IMR-90 (cell line): ENCODE measurements around the gene MRPL58. TPM values are rescaled to one million over a fixed set of nuclear protein-coding genes. Genes with fewer than 3 reads are reported as not detected.

Experiments
- ATAC-seq: fragments of 200-7000 bp; cut with Tn5 transposase; 2 replicates; pipeline ENCODE4 v1.9.1; 2020; ENCODE audit warnings: low read depth, mild to moderate bottlenecking, moderate library complexity
- BruUV-seq: library from RNA; stranded (reverse); fragments of 400-500 nt; replicated peaks from 2 replicates; lab custom pipeline; 2021; lab: Mats Ljungman, UMichigan
- CTCF ChIA-PET: fragments of 300-600 bp; formaldehyde crosslinking; extraction: SDS; loops from one replicate; lab custom pipeline; 2021; ENCODE audit warnings: antibody characterized with exemption; lab: Yijun Ruan, JAX
- POLR2A ChIA-PET: fragments of 300-600 bp; sonication (Branson Sonifier 250); formaldehyde crosslinking; loops from one replicate; lab custom pipeline; 2022; ENCODE audit warnings: antibody characterized with exemption; ENCODE audit not compliant: unreplicated experiment; lab: Charles Lee
- DNase-seq: peaks from one replicate; pipeline ENCODE4 v3.0.0; 2013
- H2AFZ ChIP-seq: replicated peaks from 2 replicates; pipeline ENCODE3; 2013; ENCODE audit warnings: low read length, mild to moderate bottlenecking; ENCODE audit not compliant: poor library complexity
- H2AK5ac ChIP-seq: 2 replicates; pipeline ENCODE4 v1.6.1; 2013; ENCODE audit warnings: low read depth, low read length, inconsistent platforms
- H2AK9ac ChIP-seq: replicated peaks from 2 replicates; pipeline ENCODE3; 2013; ENCODE audit warnings: mild to moderate bottlenecking, low read depth, low read length, moderate library complexity; ENCODE audit not compliant: poor library complexity
- H2BK120ac ChIP-seq: 2 replicates; pipeline ENCODE4 v1.6.1; 2013; ENCODE audit warnings: low read depth, low read length, inconsistent platforms
- H2BK15ac ChIP-seq: 3 replicates; pipeline ENCODE4 v1.6.1; 2013; ENCODE audit warnings: low read depth, low read length, inconsistent platforms
- H2BK20ac ChIP-seq: 2 replicates; pipeline ENCODE4 v1.6.1; 2013; ENCODE audit warnings: low read depth, mild to moderate bottlenecking, inconsistent platforms, low read length, moderate library complexity
- H2BK5ac ChIP-seq: 2 replicates; pipeline ENCODE4 v1.6.1; 2013; ENCODE audit warnings: mild to moderate bottlenecking, low read depth, low read length, inconsistent platforms; ENCODE audit not compliant: poor library complexity, severe bottlenecking
- H3K14ac ChIP-seq: replicated peaks from 2 replicates; pipeline ENCODE4 v1.6.1; 2013; ENCODE audit warnings: low read depth, low read length, inconsistent platforms
- H3K18ac ChIP-seq: 2 replicates; pipeline ENCODE4 v1.6.1; 2013; ENCODE audit warnings: low read depth, low read length, control low read depth
- H3K23ac ChIP-seq: 2 replicates; pipeline ENCODE4 v1.6.1; 2013; ENCODE audit warnings: low read depth, low read length, inconsistent platforms
- H3K27ac ChIP-seq: 2 replicates; pipeline ENCODE4 v1.5.1; 2013; ENCODE audit warnings: mild to moderate bottlenecking, control low read depth, low read length; ENCODE audit not compliant: insufficient read depth
- H3K27me3 ChIP-seq: 2 replicates; pipeline ENCODE4 v1.6.1; 2013; ENCODE audit warnings: low read length; ENCODE audit not compliant: control insufficient read depth, insufficient read depth
- H3K36me3 ChIP-seq: 2 replicates; pipeline ENCODE4 v1.6.1; 2013; ENCODE audit warnings: low read length, mixed read lengths; ENCODE audit not compliant: control insufficient read depth, insufficient read depth
- H3K4ac ChIP-seq: 2 replicates; pipeline ENCODE4 v1.6.1; 2013; ENCODE audit warnings: low read depth, low read length, inconsistent platforms
- H3K4me1 ChIP-seq: 2 replicates; pipeline ENCODE4 v1.6.1; 2013; ENCODE audit warnings: low read length, mixed read lengths; ENCODE audit not compliant: control insufficient read depth, insufficient read depth
- H3K4me2 ChIP-seq: 2 replicates; pipeline ENCODE4 v1.6.1; 2013; ENCODE audit warnings: low read depth, mild to moderate bottlenecking, control low read depth, low read length, moderate library complexity
- H3K4me3 ChIP-seq: 2 replicates; pipeline ENCODE4 v1.5.1; 2013; ENCODE audit warnings: low read depth, mild to moderate bottlenecking, control low read depth, low read length, moderate library complexity; ENCODE audit not compliant: insufficient read depth
- H3K56ac ChIP-seq: 2 replicates; pipeline ENCODE4 v1.6.1; 2013; ENCODE audit warnings: low read length, inconsistent platforms; ENCODE audit not compliant: insufficient read depth; ENCODE audit errors: extremely low read depth
- H3K79me1 ChIP-seq, 2 experiments: 2 replicates each; pipeline ENCODE4 v1.6.1; 2013; ENCODE audit warnings: low read length in 2 of 2, inconsistent platforms in 1 of 2, low read depth in 1 of 2
- H3K9ac ChIP-seq: 2 replicates; pipeline ENCODE4 v1.6.1; 2013; ENCODE audit warnings: low read depth, low read length, control low read depth
- H3K9me1 ChIP-seq: 2 replicates; pipeline ENCODE4 v1.6.1; 2013; ENCODE audit warnings: low read length, inconsistent platforms; ENCODE audit not compliant: insufficient read depth
- H3K9me3 ChIP-seq: 2 replicates; pipeline ENCODE4 v1.6.1; 2013; ENCODE audit warnings: low read length; ENCODE audit not compliant: control insufficient read depth, insufficient read depth
- H4K20me1 ChIP-seq: 2 replicates; pipeline ENCODE4 v1.6.1; 2013; ENCODE audit warnings: low read length, inconsistent platforms; ENCODE audit not compliant: insufficient read depth
- H4K5ac ChIP-seq: 2 replicates; pipeline ENCODE4 v1.6.1; 2013; ENCODE audit warnings: mild to moderate bottlenecking, low read depth, low read length, control low read depth
- H4K8ac ChIP-seq, 2 experiments: 2 replicates each; pipeline ENCODE4 v1.6.1; 2013; ENCODE audit warnings: low read depth in 2 of 2, low read length in 2 of 2, control low read depth in 1 of 2, inconsistent platforms in 1 of 2
- H4K91ac ChIP-seq: 2 replicates; pipeline ENCODE4 v1.6.1; 2013; ENCODE audit warnings: low read depth, low read length, inconsistent platforms; ENCODE audit not compliant: insufficient read depth
- BHLHE40 ChIP-seq: fragments of 150-350 bp; IDR thresholded peaks from 2 replicates; pipeline ENCODE4 v1.6.1; 2016; ENCODE audit warnings: mild to moderate bottlenecking, low read depth, low read length
- ELK1 ChIP-seq: fragments of 150-350 bp; IDR thresholded peaks from 2 replicates; pipeline ENCODE4 v1.6.1; 2016; ENCODE audit warnings: low read depth, mild to moderate bottlenecking, low read length, moderate library complexity, borderline replicate concordance
- FOS ChIP-seq: fragments of 150-350 bp; IDR thresholded peaks from 2 replicates; pipeline ENCODE4 v1.6.1; 2016; ENCODE audit warnings: low read depth, low read length
- MAFK ChIP-seq: IDR thresholded peaks from 2 replicates; pipeline ENCODE4 v1.6.1; 2012; ENCODE audit warnings: low read depth, low read length, improper control_type of control experiment
- MAZ ChIP-seq: IDR thresholded peaks from 2 replicates; pipeline ENCODE4 v1.6.1; 2012; ENCODE audit warnings: low read depth, mild to moderate bottlenecking, low read length, improper control_type of control experiment, moderate library complexity, borderline replicate concordance
- NFE2L2 ChIP-seq: fragments of 150-350 bp; IDR thresholded peaks from 2 replicates; pipeline ENCODE4 v1.6.1; 2016; ENCODE audit warnings: low read depth, mild to moderate bottlenecking, low read length
- RAD21 ChIP-seq: IDR thresholded peaks from 2 replicates; pipeline ENCODE4 v1.6.1; 2012; ENCODE audit warnings: low read length, improper control_type of control experiment
- RCOR1 ChIP-seq: IDR thresholded peaks from 2 replicates; pipeline ENCODE4 v1.6.1; 2012; ENCODE audit warnings: mild to moderate bottlenecking, low read length, improper control_type of control experiment; ENCODE audit not compliant: insufficient replicate concordance
- RFX5 ChIP-seq: IDR thresholded peaks from 2 replicates; pipeline ENCODE4 v1.8.0; 2012; ENCODE audit warnings: low read depth, mild to moderate bottlenecking, low read length, moderate library complexity
- WGBS, 2 experiments: methylation state at CpG; one replicate each; pipeline versions ENCODE4 v1.1.5 to v1.1.7; 2013; ENCODE audit warnings: missing lambda C conversion rate in 2 of 2; ENCODE audit not compliant: insufficient read length in 1 of 2; ENCODE audit errors: extremely low coverage in 2 of 2; 5-methylcytosine and 5-hydroxymethylcytosine counted together
- dilution Hi-C: fragments of 300-500 bp; cut with HindIII; formaldehyde crosslinking; loops from one replicate; pipeline ENCODE4 v1.14.3; 2018; ENCODE audit warnings: low sequenced_read_pairs; ENCODE audit not compliant: unreplicated experiment
- in situ Hi-C: fragments of 300-500 bp; cut with MboI; formaldehyde crosslinking; loops from 3 replicates; pipeline ENCODE4 v1.14.3; 2019; ENCODE audit warnings: low sequenced_read_pairs, inconsistent platforms, mixed read lengths
- intact Hi-C: fragments of 100-400 bp; cut with micrococcal nuclease; formaldehyde crosslinking; loops from 2 replicates; pipeline ENCODE4 v1.10.0; 2022
- polyA plus RNA-seq, 3 experiments: library from polyadenylated mRNA; depleted of rRNA; stranded (reverse); fragments of >200 nt; gene quantifications; 2 replicates each; pipeline ENCODE4 v1.2.3, GENCODE V29; 2012; ENCODE audit warnings: low replicate concordance in 1 of 3
- total RNA-seq: library from RNA; depleted of rRNA; stranded (reverse); fragments of >200 nt; gene quantifications from 2 replicates; pipeline ENCODE4 v1.2.3, GENCODE V29; 2012

Gene MRPL58
- total and polyA plus RNA-seq, 2 of the 4 experiments (the other 2 are of a cell fraction), result 42.5 to 53.0 TPM

- in situ Hi-C loops (no loop called here), intact Hi-C loops (loop anchor here (5.0 kb wide), 1 partner anchor 126 kb away; no protein-coding TSS in a partner anchor), dilution Hi-C loops (no loop called here)
- no peak overlapping the region for H3K14ac ChIP-seq
- H4K91ac ChIP-seq, result no peak overlapping the region
- no peak overlapping the region for H3K18ac ChIP-seq
- H3K56ac ChIP-seq, result no peak overlapping the region
- peaks cover 15% of the 10 kb centered on the region for H3K9me1 ChIP-seq
- H4K20me1 ChIP-seq, result no peaks in the 10 kb centered on the region
- no peaks in the 10 kb centered on the region for H3K9me3 ChIP-seq
- ChIA-PET CTCF (interaction anchor here (1.2 kb wide), 1 partner anchor 28 kb away, joined by 3 read pairs; no protein-coding TSS in a partner anchor), POLR2A (no interaction called here)
- TF ChIP-seq ELK1, result no peak
- no peak for TF ChIP-seq RFX5
- no peak for TF ChIP-seq MAFK
- TF ChIP-seq MAZ, result no peak
- TF ChIP-seq RCOR1, result no peak
- no peak for TF ChIP-seq FOS
- TF ChIP-seq NFE2L2, result no peak
- no peak for TF ChIP-seq RAD21
- TF ChIP-seq BHLHE40, result no peak
- H2BK5ac ChIP-seq, result no peak overlapping the region
- H3K4me1 ChIP-seq, result peaks cover 17% of the 10 kb centered on the region
- H4K5ac ChIP-seq, result no peak overlapping the region
- no peaks in the 10 kb centered on the region for H3K27me3 ChIP-seq
- no TSS peak for BruUV-seq
- no peak overlapping the region for H2BK15ac ChIP-seq
- no peak overlapping the region for H4K8ac ChIP-seq
- H3K4ac ChIP-seq, result no peak overlapping the region
- ATAC-seq (no peak), DNase-seq (no peak)
- H3K4me3 ChIP-seq, result no peak overlapping the region
- no peak overlapping the region for H3K27ac ChIP-seq
- H2AK5ac ChIP-seq, result no peak overlapping the region
- H3K23ac ChIP-seq, result no peak overlapping the region
- no peak overlapping the region for H2AK9ac ChIP-seq
- H3K79me1 ChIP-seq, result peaks cover 13 to 47% of the 10 kb centered on the region in 2 experiments; a peak in 3 of 4 replicates
- WGBS, 2 experiments, result no CpG with 5 or more reads among the region's 3 CpGs
- no peaks in the 10 kb centered on the region for H3K36me3 ChIP-seq
- H2AFZ ChIP-seq, result no peak overlapping the region
- H3K9ac ChIP-seq, result no peak overlapping the region
- H2BK120ac ChIP-seq, result no peak overlapping the region
- H2BK20ac ChIP-seq, result no peak overlapping the region
- no peak overlapping the region for H3K4me2 ChIP-seq
Measured at GRCh38 chr17:74986206-74986576, 26.3 kb upstream of the MRPL58 start.
